ENCODE data around the gene SETD3.

Gene SETD3

GRCh38 chr14:99516156-99516870 is 35.7 kb upstream of the SETD3 start:
- no peak for DNase-seq

GRCh38 chr14:99515301-99516155 is 34.9 kb upstream of the SETD3 start:
- DNase-seq: no peak

GRCh38 chr14:99514552-99515300 is 34.1 kb upstream of the SETD3 start:
- no peak for DNase-seq

GRCh38 chr14:99513946-99514551 is 33.4 kb upstream of the SETD3 start:
- DNase-seq: no peak

GRCh38 chr14:99513183-99513694 is 32.6 kb upstream of the SETD3 start:
- no peak for DNase-seq

GRCh38 chr14:99512571-99513182 is 32.0 kb upstream of the SETD3 start:
- no peak for DNase-seq

- DNase-seq: no peak
These were observed 31.4 kb upstream of the SETD3 start for GRCh38 chr14:99512110-99512449.

- no peak for DNase-seq
These were observed 30.9 kb upstream of the SETD3 start for GRCh38 chr14:99511421-99512109.

- no peak for DNase-seq
These were observed 30.0 kb upstream of the SETD3 start for GRCh38 chr14:99510556-99511139.

- no peak for DNase-seq
These were observed 29.4 kb upstream of the SETD3 start for GRCh38 chr14:99509871-99510555.

GRCh38 chr14:99508896-99509629 is 28.4 kb upstream of the SETD3 start:
- peak in 1 of 2 donors; percentile 14 for DNase-seq

GRCh38 chr14:99507860-99508640 is 27.4 kb upstream of the SETD3 start:
- peak in 1 of 2 donors; percentile 14 for DNase-seq

- peak in 1 of 2 donors; percentile 16 for DNase-seq
These were observed 25.6 kb upstream of the SETD3 start for GRCh38 chr14:99506276-99506675.

GRCh38 chr14:99505089-99505488 is 24.4 kb upstream of the SETD3 start:
- no peak for DNase-seq

GRCh38 chr14:99503848-99504453 is 23.3 kb upstream of the SETD3 start:
- DNase-seq: peak in 1 of 2 donors; percentile 8

- no peak for DNase-seq
These were observed 22.3 kb upstream of the SETD3 start for GRCh38 chr14:99502989-99503421.

GRCh38 chr14:99497894-99498293 is 17.2 kb upstream of the SETD3 start:
- DNase-seq: no peak

- no peak for DNase-seq
These were observed 16.7 kb upstream of the SETD3 start for GRCh38 chr14:99497341-99497740.

- DNase-seq: no peak
These were observed 3.4 kb upstream of the SETD3 start for GRCh38 chr14:99484106-99484505.
